GM12878 (cell line): ENCODE data around the gene MTFR1L. TPM values are rescaled to one million over a fixed set of nuclear protein-coding genes. Genes with fewer than 3 reads are reported as not detected.

Experiments used
- ATAC-seq: fragments of 200-7000 bp; cut with Tn5 transposase; 3 replicates; pipeline ENCODE4 v1.9.1; 2020; ENCODE audit warnings: mild to moderate bottlenecking, moderate library complexity
- BruUV-seq: library from RNA; stranded (reverse); fragments of 400-500 nt; replicated peaks from 2 replicates; lab custom pipeline; 2021; lab: Mats Ljungman, UMichigan
- CTCF ChIA-PET: fragments of 300-600 bp; sonication (Branson Sonifier 250); formaldehyde crosslinking; extraction: SDS; loops from one replicate; lab custom pipeline; 2021; ENCODE audit warnings: inconsistent platforms; lab: Yijun Ruan, JAX
- POLR2A ChIA-PET: fragments of 350-600 bp; formaldehyde crosslinking; extraction: SDS; loops from one replicate; lab custom pipeline; 2021; ENCODE audit warnings: inconsistent platforms; lab: Charles Lee
- RAD21 ChIA-PET: fragments of 300-600 bp; sonication (Branson Sonifier 250); formaldehyde crosslinking; loops from one replicate; lab custom pipeline; 2023; ENCODE audit warnings: antibody characterized with exemption; ENCODE audit not compliant: unreplicated experiment; lab: Charles Lee
- SMC1A ChIA-PET: fragments of 300-600 bp; sonication (Branson Sonifier 250); formaldehyde crosslinking; loops from one replicate; lab custom pipeline; 2023; ENCODE audit not compliant: unreplicated experiment, uncharacterized antibody; lab: Charles Lee
- DNase-seq: peaks from one replicate; pipeline ENCODE4 v3.0.0-alpha.2; 2011; ENCODE audit warnings: low read depth, low spot score
- FAIRE-seq: peaks from 3 replicates; lab custom pipeline; 2011; peaks lifted over from hg19 to GRCh38; lab: Jason Lieb, UNC
- H2AFZ ChIP-seq: 2 replicates; pipeline ENCODE4 v1.6.0; 2011; ENCODE audit warnings: low read depth, low read length, control low read depth; ENCODE audit not compliant: control insufficient read depth
- H3K27ac ChIP-seq: 2 replicates; pipeline ENCODE4 v1.5.1; 2011; ENCODE audit warnings: control low read depth; ENCODE audit not compliant: control insufficient read depth, insufficient read depth
- H3K27me3 ChIP-seq, 2 experiments: replicated peaks in 1 of 2; 2 replicates each; pipeline versions ENCODE4 v1.6.0 to v1.6.1; 2011; ENCODE audit warnings: low read length in 1 of 2; ENCODE audit not compliant: control insufficient read depth in 2 of 2, insufficient read depth in 2 of 2
- H3K36me3 ChIP-seq, 2 experiments: 2 replicates each; pipeline ENCODE4 v1.5.1; 2011; ENCODE audit warnings: low read length in 1 of 2; ENCODE audit not compliant: control insufficient read depth in 2 of 2, insufficient read depth in 2 of 2
- H3K4me1 ChIP-seq: 2 replicates; pipeline ENCODE4 v1.6.1; 2011; ENCODE audit warnings: mild to moderate bottlenecking, low read length, moderate library complexity, mixed read lengths; ENCODE audit not compliant: control insufficient read depth, insufficient read depth
- H3K4me2 ChIP-seq: 2 replicates; pipeline ENCODE4 v1.6.0; 2011; ENCODE audit warnings: control low read depth; ENCODE audit not compliant: control insufficient read depth, insufficient read depth
- H3K4me3 ChIP-seq: fragments of 200-600 bp; sonication (generic); 2 replicates; pipeline ENCODE4 v1.5.1; 2016
- H3K79me2 ChIP-seq: 2 replicates; pipeline ENCODE4 v1.6.0; 2011; ENCODE audit warnings: low read length; ENCODE audit not compliant: control insufficient read depth, insufficient read depth
- H3K9ac ChIP-seq: 2 replicates; pipeline ENCODE4 v1.8.0; 2011; ENCODE audit warnings: low read length, control low read depth, mixed read lengths; ENCODE audit not compliant: control insufficient read depth, insufficient read depth
- H3K9me3 ChIP-seq: replicated peaks from 3 replicates; pipeline ENCODE4 v1.5.1; 2011; ENCODE audit warnings: mild to moderate bottlenecking, low read length; ENCODE audit not compliant: control insufficient read depth, insufficient read depth
- H4K20me1 ChIP-seq: 2 replicates; pipeline ENCODE4 v1.6.0; 2011; ENCODE audit not compliant: control insufficient read depth, insufficient read depth
- CBX3 ChIP-seq: fragments of 200-600 bp; sonication (generic); IDR thresholded peaks from 2 replicates; pipeline ENCODE4 v1.6.1; 2016; ENCODE audit warnings: low read depth, borderline replicate concordance
- CBX5 ChIP-seq: sonication (generic); IDR thresholded peaks from 2 replicates; pipeline ENCODE4 v1.6.1; 2016; ENCODE audit warnings: low read depth, moderate library complexity, mild to moderate bottlenecking, inconsistent platforms
- DPF2 ChIP-seq: fragments of 450-650 bp; IDR thresholded peaks from 2 replicates; pipeline ENCODE4 v1.6.1; 2017; ENCODE audit warnings: mild to moderate bottlenecking
- EED ChIP-seq: sonication (generic); IDR thresholded peaks from 2 replicates; pipeline ENCODE4 v1.6.1; 2016; ENCODE audit warnings: antibody characterized with exemption, low read depth
- FOS ChIP-seq: IDR thresholded peaks from 3 replicates; pipeline ENCODE4 v1.6.1; 2011; ENCODE audit warnings: borderline replicate concordance; ENCODE audit not compliant: insufficient read length; ENCODE audit errors: extremely low read depth
- FOXM1 ChIP-seq: IDR thresholded peaks from 2 replicates; pipeline ENCODE4 v1.6.1; 2012; ENCODE audit warnings: low read depth, mild to moderate bottlenecking, inconsistent platforms, low read length, moderate library complexity
- HDGF ChIP-seq: fragments of 450-650 bp; IDR thresholded peaks from 2 replicates; pipeline ENCODE4 v1.6.1; 2016; ENCODE audit warnings: antibody characterized with exemption
- KLF5 ChIP-seq: fragments of 450-650 bp; IDR thresholded peaks from 2 replicates; pipeline ENCODE4 v1.6.1; 2014; ENCODE audit warnings: mild to moderate bottlenecking; ENCODE audit not compliant: partially characterized antibody
- MXI1 ChIP-seq: fragments of 150-350 bp; IDR thresholded peaks from 2 replicates; pipeline ENCODE4 v1.6.1; 2011; ENCODE audit warnings: low read depth, mild to moderate bottlenecking, inconsistent platforms, low read length, improper control_type of control experiment
- NFYB ChIP-seq: IDR thresholded peaks from 2 replicates; pipeline ENCODE4 v1.6.1; 2011; ENCODE audit warnings: low read depth, mild to moderate bottlenecking, low read length, improper control_type of control experiment, moderate library complexity; ENCODE audit not compliant: insufficient read depth
- RELB ChIP-seq: fragments of 450-650 bp; IDR thresholded peaks from 2 replicates; pipeline ENCODE4 v1.6.1; 2017; ENCODE audit warnings: low read depth, mild to moderate bottlenecking, moderate library complexity
- RUNX3 ChIP-seq: IDR thresholded peaks from 2 replicates; pipeline ENCODE4 v1.6.1; 2012; ENCODE audit warnings: low read length, inconsistent platforms
- ZSCAN29 ChIP-seq: fragments of 450-650 bp; IDR thresholded peaks from 2 replicates; pipeline ENCODE4 v1.6.1; 2017; ENCODE audit warnings: mild to moderate bottlenecking, moderate library complexity
- WGBS: methylation state at CpG from one replicate; pipeline ENCODE4 v1.1.6; 2016; ENCODE audit warnings: low lambda C conversion rate; ENCODE audit not compliant: insufficient replicate concordance, insufficient coverage; ENCODE audit errors: missing lambda C conversion rate; 5-methylcytosine and 5-hydroxymethylcytosine counted together
- in situ Hi-C: fragments of 300-500 bp; cut with MboI; formaldehyde crosslinking; loops from 9 replicates; pipeline ENCODE4 v1.14.3; 2018; ENCODE audit warnings: mixed read lengths
- intact Hi-C: fragments of 100-400 bp; cut with micrococcal nuclease; formaldehyde crosslinking; loops from one replicate; pipeline ENCODE4 v1.14.2; 2022; ENCODE audit not compliant: unreplicated experiment
- polyA plus RNA-seq, 11 experiments: library from polyadenylated mRNA; depleted of rRNA in 4 of 11; unstranded in 6 of 11; stranded (reverse) in 5 of 11; fragments of >200 nt; fragmentation: Nextera tagmentation in 4 of 11; fragmentation: Illumina TruSeq in 1 of 11; extraction: Ambion mirVana in 4 of 11; extraction: Trizol in 1 of 11; gene quantifications; 1 replicate in 1 of 11; 2 replicates in 10 of 11; pipeline versions ENCODE4 v1.2.1 to v1.2.3, GENCODE V29; 2011 to 2016; ENCODE audit warnings: inconsistent platforms in 2 of 11, missing spikeins in 2 of 11, low read depth in 1 of 11
- total RNA-seq, 4 experiments: library from RNA; depleted of rRNA in 3 of 4; stranded (reverse); fragments of >200 nt in 3 of 4; fragmentation: Illumina TruSeq in 1 of 4; extraction: Trizol in 1 of 4; gene quantifications; 2 replicates each; pipeline versions ENCODE4 v1.2.1 to v1.2.3, GENCODE V29; 2013 to 2021
- TF ChIP-seq, protein P1 (sequence below): IDR thresholded peaks from 2 replicates; pipeline ENCODE4 v1.6.1; 2012; ENCODE audit warnings: low read depth, low read length, improper control_type of control experiment
- TF ChIP-seq, protein P2 (sequence below): fragments of 150-350 bp; IDR thresholded peaks from 2 replicates; pipeline ENCODE4 v1.6.1; 2014; ENCODE audit warnings: mild to moderate bottlenecking, low read depth, low read length
- TF ChIP-seq, protein P3 (sequence below): IDR thresholded peaks from 2 replicates; pipeline ENCODE4 v1.6.1; 2012; ENCODE audit warnings: low read length, inconsistent platforms

The MTFR1L gene
- total and polyA plus RNA-seq, 10 of the 15 experiments (the other 5 are each of a cell fraction or from before 2014, with no cell fraction given): 16.9 to 44.2 (median 30.3) TPM

DNA sequence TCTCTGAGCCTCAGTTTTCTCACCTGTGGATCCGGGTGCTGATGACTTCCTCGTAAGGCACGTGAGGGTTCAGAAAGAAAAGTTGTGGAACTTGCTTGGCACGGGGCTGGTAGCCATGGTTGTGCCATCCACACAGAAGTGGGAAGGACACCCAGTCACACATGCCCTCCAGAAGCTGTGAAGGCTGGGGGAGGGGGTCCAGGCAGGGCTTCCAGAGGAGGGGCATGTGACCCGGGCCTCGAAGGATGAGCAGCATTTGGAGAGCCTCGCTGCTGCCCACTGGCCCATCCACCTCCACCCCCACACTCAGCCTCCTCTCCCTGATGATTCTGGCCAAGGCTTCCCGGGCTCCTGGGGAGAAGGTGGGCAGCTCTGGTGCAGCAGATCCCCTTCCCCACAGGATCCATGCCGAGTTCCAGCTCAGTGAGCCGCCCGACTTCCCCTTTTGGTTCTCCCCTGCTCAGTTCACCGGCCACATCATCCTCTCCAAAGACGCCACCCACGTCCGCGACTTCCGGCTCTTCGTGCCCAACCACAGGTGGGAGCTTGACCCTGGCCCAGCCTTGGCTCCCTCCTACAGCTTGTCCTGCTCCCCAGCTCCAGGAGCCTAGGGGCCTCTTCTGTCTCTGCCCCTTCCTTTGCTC lies 10.3 kb upstream of the MTFR1L start:
- Histone ChIP-seq H3K27ac (no peak overlapping the region), H3K36me3 (no peaks in the 10 kb centered on the region), H3K27me3 (no peaks in the 10 kb centered on the region), H3K4me1 (peaks cover 15% of the 10 kb centered on the region), H3K4me2 (peak overlapping the region; percentile 21), H4K20me1 (no peaks in the 10 kb centered on the region), H3K9me3 (no peaks in the 10 kb centered on the region), H3K9ac (no peak overlapping the region), H3K79me2 (no peaks in the 10 kb centered on the region), H3K4me3 (no peak overlapping the region), H2AFZ (no peak overlapping the region; the same call in 1 of the 2 replicates)
- no peak for FAIRE-seq
- ChIA-PET SMC1A (interaction anchor here (0.6 to 1.9 kb wide), 15 partner anchors 8 to 592 kb away, joined by 3 to 14 read pairs (median 3); partner anchors contain the start of genes MTFR1L and PAFAH2), RAD21 (interaction anchor here (0.6 to 3.2 kb wide), 16 partner anchors 8 to 373 kb away, joined by 3 to 15 read pairs (median 4); partner anchors contain the start of genes LDLRAP1, MTFR1L and PAFAH2), CTCF (interaction anchor here (0.6 to 8.1 kb wide), 28 partner anchors 10 to 961 kb away, joined by 3 to 63 read pairs (median 4); partner anchors contain the start of genes MTFR1L, PAFAH2 and SELENON), POLR2A (interaction anchor here (1.1 to 1.9 kb wide), 2 partner anchors 11 to 570 kb away, joined by 4 to 5 read pairs; no protein-coding TSS in a partner anchor)
- in situ Hi-C loops (loop anchor here (25.0 kb wide), 1 partner anchor 397 kb away; the partner anchor contains the start of gene RHCE), intact Hi-C loops (loop anchor here (10.0 kb wide), 1 partner anchor 565 kb away; the partner anchor contains the start of gene RSRP1)
- ATAC-seq: peak; percentile 50
- 7% methylated on average over 18 of the region's 18 CpGs for WGBS
- BruUV-seq: no TSS peak
- no peak for DNase-seq
- TF ChIP-seq DPF2 (0 out of 2 replicates have a peak, but pooled peaks have one; percentile 59), NFYB (no peak), KLF5 (no peak), CBX5 (no peak), FOXM1 (no peak), CBX3 (no peak), EED (peak; percentile 53; the same call in 1 of the 2 replicates), RUNX3 (peak; percentile 62), RELB (no peak), ZSCAN29 (no peak), HDGF (0 out of 2 replicates have a peak, but pooled peaks have one; percentile 41), FOS (no peak), MXI1 (no peak)
- TF ChIP-seq, protein P1, sequence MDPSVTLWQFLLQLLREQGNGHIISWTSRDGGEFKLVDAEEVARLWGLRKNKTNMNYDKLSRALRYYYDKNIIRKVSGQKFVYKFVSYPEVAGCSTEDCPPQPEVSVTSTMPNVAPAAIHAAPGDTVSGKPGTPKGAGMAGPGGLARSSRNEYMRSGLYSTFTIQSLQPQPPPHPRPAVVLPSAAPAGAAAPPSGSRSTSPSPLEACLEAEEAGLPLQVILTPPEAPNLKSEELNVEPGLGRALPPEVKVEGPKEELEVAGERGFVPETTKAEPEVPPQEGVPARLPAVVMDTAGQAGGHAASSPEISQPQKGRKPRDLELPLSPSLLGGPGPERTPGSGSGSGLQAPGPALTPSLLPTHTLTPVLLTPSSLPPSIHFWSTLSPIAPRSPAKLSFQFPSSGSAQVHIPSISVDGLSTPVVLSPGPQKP: peak; percentile 43
- TF ChIP-seq, protein P2, sequence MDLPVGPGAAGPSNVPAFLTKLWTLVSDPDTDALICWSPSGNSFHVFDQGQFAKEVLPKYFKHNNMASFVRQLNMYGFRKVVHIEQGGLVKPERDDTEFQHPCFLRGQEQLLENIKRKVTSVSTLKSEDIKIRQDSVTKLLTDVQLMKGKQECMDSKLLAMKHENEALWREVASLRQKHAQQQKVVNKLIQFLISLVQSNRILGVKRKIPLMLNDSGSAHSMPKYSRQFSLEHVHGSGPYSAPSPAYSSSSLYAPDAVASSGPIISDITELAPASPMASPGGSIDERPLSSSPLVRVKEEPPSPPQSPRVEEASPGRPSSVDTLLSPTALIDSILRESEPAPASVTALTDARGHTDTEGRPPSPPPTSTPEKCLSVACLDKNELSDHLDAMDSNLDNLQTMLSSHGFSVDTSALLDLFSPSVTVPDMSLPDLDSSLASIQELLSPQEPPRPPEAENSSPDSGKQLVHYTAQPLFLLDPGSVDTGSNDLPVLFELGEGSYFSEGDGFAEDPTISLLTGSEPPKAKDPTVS: no peak
- TF ChIP-seq, protein P3, sequence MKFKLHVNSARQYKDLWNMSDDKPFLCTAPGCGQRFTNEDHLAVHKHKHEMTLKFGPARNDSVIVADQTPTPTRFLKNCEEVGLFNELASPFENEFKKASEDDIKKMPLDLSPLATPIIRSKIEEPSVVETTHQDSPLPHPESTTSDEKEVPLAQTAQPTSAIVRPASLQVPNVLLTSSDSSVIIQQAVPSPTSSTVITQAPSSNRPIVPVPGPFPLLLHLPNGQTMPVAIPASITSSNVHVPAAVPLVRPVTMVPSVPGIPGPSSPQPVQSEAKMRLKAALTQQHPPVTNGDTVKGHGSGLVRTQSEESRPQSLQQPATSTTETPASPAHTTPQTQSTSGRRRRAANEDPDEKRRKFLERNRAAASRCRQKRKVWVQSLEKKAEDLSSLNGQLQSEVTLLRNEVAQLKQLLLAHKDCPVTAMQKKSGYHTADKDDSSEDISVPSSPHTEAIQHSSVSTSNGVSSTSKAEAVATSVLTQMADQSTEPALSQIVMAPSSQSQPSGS: no peak
